Keratinocyte (primary cell): Measurements from ENCODE around the gene EVL.

Experiments used
- CTCF ChIP-seq, 3 experiments: IDR thresholded peaks in 1 of 3; conservative IDR thresholded peaks in 1 of 3; optimal IDR thresholded peaks in 1 of 3; 2 replicates in 2 of 3; 3 replicates in 1 of 3; pipeline versions ENCODE3 to v1.5.1; 2011; ENCODE audit warnings: low read length in 3 of 3, mild to moderate bottlenecking in 3 of 3, moderate library complexity in 2 of 3, control low read depth in 1 of 3, inconsistent platforms in 1 of 3; ENCODE audit not compliant: insufficient read depth in 2 of 3; ENCODE audit errors: extremely low read depth in 1 of 3
- EZH2 ChIP-seq: IDR thresholded peaks from one replicate; pipeline ENCODE4 v1.6.1; 2012; ENCODE audit warnings: inconsistent platforms, mild to moderate bottlenecking, low read length, moderate library complexity

GRCh38 chr14:100159094-100159864 is 94.1 kb downstream of the EVL start, which contains the start of gene DEGS2:
- no peak for TF ChIP-seq CTCF (optimal IDR thresholded peaks at IDR 0.05 in 1 of 3, IDR thresholded peaks at IDR 0.05 in 1 of 3, conservative IDR thresholded peaks at IDR 0.05 in 1 of 3; ENCODE audit: extremely low read depth in 1 of 3, insufficient read depth in 2 of 3, low read length in 3 of 3)
- peak; percentile 53 for TF ChIP-seq EZH2
